ENCODE data around the gene CLASP1. TPM values are rescaled to one million over a fixed set of nuclear protein-coding genes. Genes with fewer than 3 reads are reported as not detected.
"Not testable (repeated sequence)": the region's sequence is repeated elsewhere in the genome, so short reads cannot be mapped to it uniquely, and the experiment has no call there.

Gene CLASP1
- total and polyA plus RNA-seq, 7 donors: 2.4 to 117 (median 53.9) TPM

GRCh38 chr2:121677855-121678254 is 28.6 kb upstream of the CLASP1 start:
- H3K4me3 ChIP-seq: no peak overlapping the region
- no peak for DNase-seq

GRCh38 chr2:121671621-121672020 is 22.4 kb upstream of the CLASP1 start:
- H3K27ac ChIP-seq; intact Hi-C loops (cut with DNase I); H3K4me1 ChIP-seq; DNase-seq; H3K4me3 ChIP-seq; H3K36me3 ChIP-seq; H3K9me3 ChIP-seq; H3K27me3 ChIP-seq: not testable (repeated sequence)
- WGBS, 2 donors: 92 to 100% methylated on average over 1 of the region's 1 CpG

More at GRCh38 chr2:121677855-121678254, 28.6 kb upstream of the CLASP1 start:
- H3K27me3 ChIP-seq: no peaks in the 10 kb centered on the region
- peaks cover 8 to 14% (median 9%) of the 10 kb centered on the region in 4 donors for H3K9me3 ChIP-seq
- no peaks in the 10 kb centered on the region for H3K4me1 ChIP-seq
- no peak overlapping the region for H3K27ac ChIP-seq
- H3K36me3 ChIP-seq: no peaks in the 10 kb centered on the region
- intact Hi-C loops (cut with DNase I): no loop called here
- TF ChIP-seq POLR2A (IDR thresholded peaks at IDR 0.05): no peak
- no peak for TF ChIP-seq EP300 (IDR thresholded peaks at IDR 0.05)
- TF ChIP-seq CTCF (IDR thresholded peaks at IDR 0.05): no peak
- TF ChIP-seq POLR2AphosphoS5 (IDR thresholded peaks at IDR 0.05): no peak

GRCh38 chr2:121670181-121670580 is 20.9 kb upstream of the CLASP1 start:
- Histone ChIP-seq H3K4me1 (no peaks in the 10 kb centered on the region), H3K36me3 (no peaks in the 10 kb centered on the region), H3K9me3 (peaks cover 0 to 5% (median 0%) of the 10 kb centered on the region in 4 donors), H3K27me3 (no peaks in the 10 kb centered on the region), H3K27ac (no peak overlapping the region), H3K4me3 (no peak overlapping the region)
- peak; percentile 14 for DNase-seq
- intact Hi-C loops (cut with DNase I): no loop called here
- TF ChIP-seq CTCF (IDR thresholded peaks at IDR 0.05): no peak
- no peak for TF ChIP-seq POLR2A (IDR thresholded peaks at IDR 0.05)
- no peak for TF ChIP-seq POLR2AphosphoS5 (IDR thresholded peaks at IDR 0.05)
- TF ChIP-seq EP300 (IDR thresholded peaks at IDR 0.05): no peak

GRCh38 chr2:121667618-121668017 is 18.4 kb upstream of the CLASP1 start:
- H3K9me3 ChIP-seq: peaks cover 0 to 3% (median 0%) of the 10 kb centered on the region in 4 donors
- intact Hi-C loops (cut with DNase I): no loop called here
- no peaks in the 10 kb centered on the region for H3K27me3 ChIP-seq
- no peak overlapping the region for H3K27ac ChIP-seq
- 98 to 100% methylated on average over 1 of the region's 1 CpG for WGBS, 2 donors
- no peaks in the 10 kb centered on the region for H3K36me3 ChIP-seq
- no peak for DNase-seq
- no peaks in the 10 kb centered on the region for H3K4me1 ChIP-seq
- H3K4me3 ChIP-seq: no peak overlapping the region
- TF ChIP-seq EP300 (IDR thresholded peaks at IDR 0.05): no peak
- TF ChIP-seq CTCF (IDR thresholded peaks at IDR 0.05): no peak
- no peak for TF ChIP-seq POLR2A (IDR thresholded peaks at IDR 0.05)

- TF ChIP-seq POLR2AphosphoS5 (IDR thresholded peaks at IDR 0.05): no peak
- TF ChIP-seq CTCF (IDR thresholded peaks at IDR 0.05): no peak
- TF ChIP-seq EP300 (IDR thresholded peaks at IDR 0.05): no peak
- TF ChIP-seq POLR2A (IDR thresholded peaks at IDR 0.05): no peak
- Histone ChIP-seq H3K9me3 (no peaks in the 10 kb centered on the region), H3K27ac (no peak overlapping the region), H3K27me3 (no peaks in the 10 kb centered on the region), H3K4me3 (no peak overlapping the region), H3K4me1 (no peaks in the 10 kb centered on the region), H3K36me3 (no peaks in the 10 kb centered on the region)
- intact Hi-C loops (cut with DNase I): no loop called here
- DNase-seq: no peak
- 97 to 98% methylated on average over 1 of the region's 1 CpG for WGBS, 2 donors
These were observed 16.8 kb upstream of the CLASP1 start for GRCh38 chr2:121666042-121666441.

Measured in sigmoid colon (tissue), 7 donors.